Mucosa of descending colon (tissue), 3 donors: ENCODE data around the gene CCDC127. TPM values are rescaled to one million over a fixed set of nuclear protein-coding genes. Genes with fewer than 3 reads are reported as not detected.

Experiments
- ATAC-seq: fragments of 200-7000 bp; cut with Tn5 transposase; one replicate; pipeline ENCODE4 v1.9.1; 2020; ENCODE audit warnings: mild to moderate bottlenecking, moderate library complexity
- DNase-seq, 3 donors: peaks; one replicate each; pipeline ENCODE4 v3.0.0-alpha.2; 2020
- H3K36me3 ChIP-seq: fragments of 200-600 bp; one replicate; pipeline ENCODE4 v1.8.0; 2021; ENCODE audit warnings: low read depth, mild to moderate bottlenecking
- H3K4me1 ChIP-seq: fragments of 200-600 bp; one replicate; pipeline ENCODE4 v1.8.0; 2021; ENCODE audit warnings: low read depth, mild to moderate bottlenecking
- H3K4me3 ChIP-seq: fragments of 200-600 bp; one replicate; pipeline ENCODE4 v1.8.0; 2021; ENCODE audit warnings: mild to moderate bottlenecking
- H3K9me3 ChIP-seq: fragments of 200-600 bp; one replicate; pipeline ENCODE4 v1.8.0; 2021; ENCODE audit warnings: mild to moderate bottlenecking
- CTCF ChIP-seq: fragments of 200-600 bp; IDR thresholded peaks from one replicate; pipeline ENCODE4 v1.8.0; 2022; ENCODE audit warnings: antibody characterized with exemption, mild to moderate bottlenecking
- intact Hi-C, 2 donors: fragments of 100-400 bp; cut with DNase I in 1 of 2; cut with micrococcal nuclease in 1 of 2; formaldehyde crosslinking; loops; one replicate each; pipeline versions ENCODE4 v1.11.0 to v1.11.1; 2022; cut with DNase I, micrococcal nuclease
- total RNA-seq, 3 donors: library from RNA; stranded (reverse); fragmentation: NEBNext Ultra II Directional in 2 of 3; extraction: Animal tissue kit (Norgen Biotek cat#: 25700) in 2 of 3; gene quantifications; one replicate each; pipeline versions ENCODE4 v1.2.1 to v1.2.4, GENCODE V29; 2021 to 2023
- donor health status: DM: no; HTN: no; CAD: no; lungs with moderate emphysema.
- donor health status: DM: no; HTN: no; CAD: no.
- donor health status: DM: no; HTN: yes; CAD: no.

Gene CCDC127
- total RNA-seq, 3 donors from 2014 or later = 3.5 to 9.8 (median 4.7) TPM

DNA sequence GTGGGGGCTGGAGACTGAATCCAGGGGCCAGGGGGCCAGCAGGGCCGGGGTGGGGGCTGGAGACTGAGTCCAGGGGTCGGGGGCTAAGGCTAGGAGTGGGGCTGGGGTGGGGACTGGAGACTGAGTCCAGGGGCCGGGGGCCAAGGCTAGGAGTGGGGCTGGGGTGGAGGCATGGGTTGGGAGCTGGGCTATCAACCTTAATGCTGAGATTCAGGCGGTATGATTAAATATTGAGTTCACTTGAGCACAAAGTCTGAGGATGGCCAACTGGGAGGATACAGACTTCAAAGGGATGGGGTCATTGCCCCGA is 43.7 kb downstream of the CCDC127 start:
- H3K36me3 ChIP-seq = no peaks in the 10 kb centered on the region
- ATAC-seq = no peak

GRCh38 chr5:173392-174290 is 44.3 kb downstream of the CCDC127 start:
- Histone ChIP-seq H3K4me3 (no peak overlapping the region), H3K4me1 (no peaks in the 10 kb centered on the region), H3K9me3 (no peaks in the 10 kb centered on the region), H3K36me3 (no peaks in the 10 kb centered on the region)
- TF ChIP-seq CTCF = no peak
- intact Hi-C loops = no loop called here
- ATAC-seq = no peak
- peak in 1 of 3 donors; percentile 7 for DNase-seq

More for the DNA sequence above, 43.7 kb downstream of the CCDC127 start:
- no peak for TF ChIP-seq CTCF
- Histone ChIP-seq H3K9me3 (no peaks in the 10 kb centered on the region), H3K4me1 (no peaks in the 10 kb centered on the region), H3K4me3 (no peak overlapping the region)
- intact Hi-C loops = no loop called here
- no peak for DNase-seq

DNA sequence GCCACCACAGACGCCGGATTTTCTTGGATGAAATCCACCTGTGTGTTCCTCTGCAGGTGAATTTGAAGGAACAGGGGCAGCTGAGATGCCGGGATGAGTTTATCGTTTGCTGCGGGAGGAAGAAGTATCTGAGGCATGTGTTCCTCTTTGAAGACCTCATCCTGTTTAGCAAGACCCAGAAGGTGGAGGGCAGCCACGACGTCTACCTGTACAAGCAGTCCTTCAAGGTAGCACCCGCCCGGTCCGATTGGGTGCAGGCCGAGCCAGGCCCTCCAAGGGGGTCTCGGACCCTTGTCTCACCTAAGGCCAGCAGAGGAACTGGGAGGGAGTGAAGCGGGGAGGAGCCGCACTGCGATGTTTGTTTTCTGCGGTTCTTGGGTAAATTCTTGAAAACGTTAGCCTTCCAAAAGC is 45.1 kb downstream of the CCDC127 start:
- H3K4me1 ChIP-seq = no peaks in the 10 kb centered on the region
- H3K9me3 ChIP-seq = no peaks in the 10 kb centered on the region
- no peak for TF ChIP-seq CTCF
- no peak overlapping the region for H3K4me3 ChIP-seq
- intact Hi-C loops = no loop called here
- no peaks in the 10 kb centered on the region for H3K36me3 ChIP-seq
- no peak for ATAC-seq
- peak in 1 of 3 donors; percentile 5 for DNase-seq

DNA sequence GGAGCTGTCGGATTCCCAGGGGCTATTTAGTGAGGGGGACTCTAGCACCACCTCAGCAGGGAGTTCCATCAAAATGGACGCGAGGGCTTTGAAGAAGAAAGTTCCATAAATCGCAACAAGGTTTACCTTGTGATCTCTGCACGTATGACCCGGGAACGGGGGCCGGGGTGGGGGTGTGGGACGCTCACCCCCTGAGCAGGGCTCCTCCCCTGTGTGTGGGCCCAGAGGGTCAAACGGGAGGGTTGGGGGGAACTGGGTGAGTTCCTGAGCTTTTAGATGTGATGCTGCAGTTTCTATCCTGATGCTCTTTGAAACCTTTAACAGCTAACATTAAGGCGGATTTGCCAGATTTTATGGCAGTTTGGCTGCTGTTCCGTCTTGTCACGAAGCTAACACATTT is 45.5 kb downstream of the CCDC127 start:
- TF ChIP-seq CTCF = no peak
- intact Hi-C loops = no loop called here
- ATAC-seq = no peak

GRCh38 chr5:171801-172331 is 46.1 kb downstream of the CCDC127 start:
- no peak for TF ChIP-seq CTCF
- DNase-seq = no peak
- Histone ChIP-seq H3K36me3 (no peaks in the 10 kb centered on the region), H3K9me3 (no peaks in the 10 kb centered on the region), H3K4me3 (no peak overlapping the region), H3K4me1 (no peaks in the 10 kb centered on the region)
- intact Hi-C loops = no loop called here
- ATAC-seq = no peak

More for the DNA sequence above, 45.5 kb downstream of the CCDC127 start:
- H3K9me3 ChIP-seq = no peaks in the 10 kb centered on the region
- no peak for DNase-seq
- no peaks in the 10 kb centered on the region for H3K4me1 ChIP-seq
- no peak overlapping the region for H3K4me3 ChIP-seq
- H3K36me3 ChIP-seq = no peaks in the 10 kb centered on the region
